Omental fat pad (tissue), 4 donors: ENCODE results near the gene SLC35D3. TPM values are rescaled to one million over a fixed set of nuclear protein-coding genes. Genes with fewer than 3 reads are reported as not detected.
"Not testable (repeated sequence)": the region's sequence is repeated elsewhere in the genome, so short reads cannot be mapped to it uniquely, and the experiment has no call there.

ENCODE experiments used
- ATAC-seq: fragments of 150-250 bp; one replicate; pipeline ENCODE4 v1.9.1; 2016; ENCODE audit warnings: mild to moderate bottlenecking, moderate library complexity; ENCODE audit not compliant: low FRiP score
- DNase-seq: peaks from one replicate; pipeline ENCODE4 v3.0.0-alpha.2; 2019; ENCODE audit warnings: low spot score
- total RNA-seq, 4 donors: library from RNA; depleted of rRNA; stranded (reverse); fragments of >200 nt; gene quantifications; one replicate each; pipeline ENCODE4 v1.1.0, GENCODE V29; 2016
- TF ChIP-seq, protein P1 (sequence below), 3 donors: fragments of 450-650 bp; IDR thresholded peaks; one replicate each; pipeline ENCODE4 v1.5.1; 2016 to 2017; ENCODE audit warnings: antibody characterized with exemption in 3 of 3, mild to moderate bottlenecking in 3 of 3, moderate library complexity in 2 of 3

Gene SLC35D3
- total RNA-seq, 4 donors from 2014 or later = not detected

- TF ChIP-seq, protein P1, sequence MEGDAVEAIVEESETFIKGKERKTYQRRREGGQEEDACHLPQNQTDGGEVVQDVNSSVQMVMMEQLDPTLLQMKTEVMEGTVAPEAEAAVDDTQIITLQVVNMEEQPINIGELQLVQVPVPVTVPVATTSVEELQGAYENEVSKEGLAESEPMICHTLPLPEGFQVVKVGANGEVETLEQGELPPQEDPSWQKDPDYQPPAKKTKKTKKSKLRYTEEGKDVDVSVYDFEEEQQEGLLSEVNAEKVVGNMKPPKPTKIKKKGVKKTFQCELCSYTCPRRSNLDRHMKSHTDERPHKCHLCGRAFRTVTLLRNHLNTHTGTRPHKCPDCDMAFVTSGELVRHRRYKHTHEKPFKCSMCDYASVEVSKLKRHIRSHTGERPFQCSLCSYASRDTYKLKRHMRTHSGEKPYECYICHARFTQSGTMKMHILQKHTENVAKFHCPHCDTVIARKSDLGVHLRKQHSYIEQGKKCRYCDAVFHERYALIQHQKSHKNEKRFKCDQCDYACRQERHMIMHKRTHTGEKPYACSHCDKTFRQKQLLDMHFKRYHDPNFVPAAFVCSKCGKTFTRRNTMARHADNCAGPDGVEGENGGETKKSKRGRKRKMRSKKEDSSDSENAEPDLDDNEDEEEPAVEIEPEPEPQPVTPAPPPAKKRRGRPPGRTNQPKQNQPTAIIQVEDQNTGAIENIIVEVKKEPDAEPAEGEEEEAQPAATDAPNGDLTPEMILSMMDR (IDR thresholded peaks at IDR 0.05) = no peak
- ATAC-seq = no peak
- DNase-seq = no peak
Measured at GRCh38 chr6:136963259-136963658, 41.2 kb downstream of the SLC35D3 start.

GRCh38 chr6:136964398-136964797 is 42.3 kb downstream of the SLC35D3 start:
- TF ChIP-seq, protein P1 (IDR thresholded peaks at IDR 0.05) = no peak
- no peak for DNase-seq

DNA sequence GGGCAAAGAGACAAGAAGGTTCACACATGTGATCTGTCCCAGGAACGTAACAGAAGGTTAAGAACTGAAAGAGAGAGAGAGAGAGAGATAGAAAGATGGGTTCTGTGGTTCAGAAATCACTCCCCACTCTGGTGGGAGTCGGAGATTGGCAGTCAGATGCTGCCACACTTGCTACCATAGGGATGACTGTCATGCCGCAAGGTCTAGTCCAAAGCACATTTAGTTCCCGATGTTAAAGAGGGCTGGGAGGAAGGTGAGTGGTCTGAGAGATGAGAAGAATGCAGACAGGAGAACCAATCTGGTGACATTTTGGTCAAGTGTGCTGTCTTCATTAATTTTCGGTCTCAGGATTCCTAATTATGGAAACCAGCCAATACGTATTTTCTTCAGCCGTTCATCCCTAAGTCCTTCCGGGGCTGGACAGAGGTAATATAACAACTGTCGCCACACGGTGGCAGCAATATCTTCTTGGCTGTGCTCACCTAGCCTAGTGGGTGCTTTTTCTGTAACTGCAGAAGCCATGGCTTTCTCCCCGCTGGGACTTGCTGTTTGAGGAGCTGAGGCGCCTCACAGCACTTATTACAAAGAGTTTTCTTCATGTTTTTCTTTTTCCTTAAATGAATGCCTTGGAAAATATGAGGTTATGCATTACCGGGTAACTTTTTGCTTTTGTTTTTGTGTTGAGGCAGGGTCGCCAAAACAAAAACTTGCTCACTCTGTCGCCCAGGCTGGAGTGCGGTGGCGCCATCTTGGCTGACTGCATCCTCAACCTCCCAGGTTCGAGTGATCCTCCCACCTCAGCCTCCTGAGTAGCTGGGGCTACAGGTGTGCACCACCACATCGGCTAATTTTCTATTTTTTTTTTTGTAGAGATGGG is 46.0 kb downstream of the SLC35D3 start:
- peak; percentile 66 for ATAC-seq
- peak; percentile 37 for DNase-seq
- TF ChIP-seq, protein P1 (IDR thresholded peaks at IDR 0.05) = no peak

More at GRCh38 chr6:136964398-136964797, 42.3 kb downstream of the SLC35D3 start:
- no peak for ATAC-seq

DNA sequence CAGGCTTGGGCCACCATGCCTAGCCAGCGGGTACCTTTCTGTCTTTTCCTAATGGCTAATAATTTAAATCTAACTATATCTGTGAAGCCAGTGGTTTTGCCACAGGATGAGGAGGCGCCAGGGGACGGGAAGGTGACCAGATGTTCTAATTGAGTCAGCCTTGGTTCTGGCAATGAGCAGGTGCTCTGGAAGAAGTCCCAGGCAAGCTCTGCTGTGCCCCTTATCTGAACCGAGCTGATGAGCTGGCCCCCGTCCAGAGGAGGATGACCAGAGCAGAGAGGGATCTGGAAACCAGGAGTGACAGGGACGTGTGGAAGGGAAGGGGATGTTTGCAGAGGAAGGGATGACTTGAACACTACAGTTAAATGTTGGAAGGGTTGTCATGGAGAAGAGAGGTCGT is 46.7 kb downstream of the SLC35D3 start:
- ATAC-seq (no peak), DNase-seq (no peak)
- TF ChIP-seq, protein P1 (IDR thresholded peaks at IDR 0.05) = no peak

DNA sequence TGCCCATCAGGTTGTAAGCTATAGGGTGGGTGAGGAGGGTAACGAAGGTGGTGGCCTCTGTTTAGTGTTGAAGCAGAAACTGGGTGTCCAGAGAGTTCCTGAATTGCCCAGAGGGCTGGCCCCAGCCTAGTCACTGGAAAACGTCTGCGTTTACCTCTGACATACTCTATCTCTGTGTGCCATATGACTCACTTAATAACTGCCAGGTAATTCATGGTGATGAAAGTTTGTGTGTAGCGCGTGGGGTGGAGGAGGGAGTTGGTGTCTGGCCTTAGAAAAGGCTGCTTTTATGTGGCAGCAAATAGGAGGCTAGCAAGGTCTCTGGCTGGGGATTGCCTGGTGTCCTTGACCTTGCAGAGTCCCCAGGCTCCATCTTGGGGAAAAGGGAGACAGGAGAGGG is 47.3 kb downstream of the SLC35D3 start:
- ATAC-seq (no peak), DNase-seq (no peak)
- TF ChIP-seq, protein P1 (IDR thresholded peaks at IDR 0.05) = no peak

DNA sequence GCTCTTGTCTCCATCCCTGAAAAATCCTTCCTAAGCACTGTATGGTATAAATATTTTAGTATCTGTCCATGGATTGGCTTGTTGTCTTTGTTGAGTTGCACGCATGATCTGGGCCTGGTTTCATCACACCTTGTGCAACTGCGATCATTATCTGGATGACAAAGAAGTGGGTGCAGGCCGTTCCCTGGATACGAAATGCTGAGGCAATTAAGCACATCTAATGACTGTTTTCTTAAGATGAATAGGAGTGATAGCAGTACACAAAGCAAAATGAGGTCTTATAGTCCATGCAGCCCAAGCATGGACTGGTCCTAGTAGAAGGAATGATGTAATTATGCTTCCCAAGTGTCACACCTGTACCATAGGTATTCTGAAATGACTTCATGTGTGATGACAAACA is 47.8 kb downstream of the SLC35D3 start:
- no peak for DNase-seq
- ATAC-seq = no peak
- TF ChIP-seq, protein P1 (IDR thresholded peaks at IDR 0.05) = no peak

DNA sequence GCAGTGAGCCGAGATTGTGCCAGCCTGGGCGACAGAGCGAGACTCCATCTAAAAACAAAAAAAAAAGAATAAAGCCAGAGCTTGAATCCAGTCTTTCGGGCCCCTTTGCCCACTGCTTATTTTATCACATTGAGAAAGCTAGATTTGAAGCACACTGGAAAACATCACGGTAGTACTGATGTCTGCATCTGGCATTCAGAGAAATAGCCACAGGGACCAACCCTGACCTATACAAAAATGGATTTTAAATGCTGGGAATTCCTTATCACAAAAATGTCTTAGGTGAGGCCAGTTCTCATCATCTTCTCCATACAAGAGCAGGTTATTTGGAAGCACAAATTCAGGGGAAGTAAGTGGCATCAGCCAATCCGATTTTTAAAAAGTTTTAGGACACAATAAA is 49.5 kb downstream of the SLC35D3 start:
- DNase-seq = no peak
- no peak for ATAC-seq
- TF ChIP-seq, protein P1 (IDR thresholded peaks at IDR 0.05) = no peak

GRCh38 chr6:136973781-136974180 is 51.7 kb downstream of the SLC35D3 start:
- not testable (repeated sequence) for ATAC-seq, DNase-seq
